ENCODE data around the gene TMCC2.

The TMCC2 gene

GRCh38 chr1:205298191-205298994, 70.6 kb downstream of the TMCC2 start:
- no peak for DNase-seq

- DNase-seq, result no peak
Observed at GRCh38 chr1:205300149-205300548, 72.4 kb downstream of the TMCC2 start.

GRCh38 chr1:205301205-205301821, 73.6 kb downstream of the TMCC2 start:
- DNase-seq, result peak in 8 of 51 donors; percentile 18 to 62 (median 28)

- DNase-seq, result peak in 1 of 51 donors; percentile 12
Observed at GRCh38 chr1:205301842-205302588, 74.3 kb downstream of the TMCC2 start.

GRCh38 chr1:205303247-205303888, 75.6 kb downstream of the TMCC2 start:
- DNase-seq, result no peak

- DNase-seq, result no peak
Observed at GRCh38 chr1:205304046-205304694, 76.4 kb downstream of the TMCC2 start.

- DNase-seq, result no peak
Observed at GRCh38 chr1:205304695-205305070, 76.9 kb downstream of the TMCC2 start.

- DNase-seq, result no peak
Observed at GRCh38 chr1:205306929-205307566, 79.3 kb downstream of the TMCC2 start.

GRCh38 chr1:205309741-205310140, 82.0 kb downstream of the TMCC2 start:
- no peak for DNase-seq

- no peak for DNase-seq
Observed at GRCh38 chr1:205310976-205311704, 83.4 kb downstream of the TMCC2 start.

GRCh38 chr1:205312866-205313562, 85.3 kb downstream of the TMCC2 start:
- no peak for DNase-seq

- peak in 43 of 51 donors; percentile 4 to 77 (median 36) for DNase-seq
Observed at GRCh38 chr1:205313563-205314308, 86.0 kb downstream of the TMCC2 start.

- DNase-seq, result no peak
Observed at GRCh38 chr1:205315008-205315618, 87.4 kb downstream of the TMCC2 start.

- DNase-seq, result no peak
Observed at GRCh38 chr1:205316161-205316566, 88.4 kb downstream of the TMCC2 start.

GRCh38 chr1:205317311-205317917, 89.7 kb downstream of the TMCC2 start:
- peak in 35 of 51 donors; percentile 8 to 74 (median 46) for DNase-seq

GRCh38 chr1:205318231-205318991, 90.7 kb downstream of the TMCC2 start:
- no peak for DNase-seq

Data from hypothalamus (tissue), 51 donors.